NOMO-1 treated with DMSO at 0.1 percent for 48 hours (cell line): Measurements from ENCODE around the gene CACNA1S.

Experiments used
- DNase-seq: peaks from one replicate; lab custom pipeline; 2025; ENCODE audit not compliant: unreplicated experiment; lab: John Stamatoyannopoulos, UW

CACNA1S gene

DNA sequence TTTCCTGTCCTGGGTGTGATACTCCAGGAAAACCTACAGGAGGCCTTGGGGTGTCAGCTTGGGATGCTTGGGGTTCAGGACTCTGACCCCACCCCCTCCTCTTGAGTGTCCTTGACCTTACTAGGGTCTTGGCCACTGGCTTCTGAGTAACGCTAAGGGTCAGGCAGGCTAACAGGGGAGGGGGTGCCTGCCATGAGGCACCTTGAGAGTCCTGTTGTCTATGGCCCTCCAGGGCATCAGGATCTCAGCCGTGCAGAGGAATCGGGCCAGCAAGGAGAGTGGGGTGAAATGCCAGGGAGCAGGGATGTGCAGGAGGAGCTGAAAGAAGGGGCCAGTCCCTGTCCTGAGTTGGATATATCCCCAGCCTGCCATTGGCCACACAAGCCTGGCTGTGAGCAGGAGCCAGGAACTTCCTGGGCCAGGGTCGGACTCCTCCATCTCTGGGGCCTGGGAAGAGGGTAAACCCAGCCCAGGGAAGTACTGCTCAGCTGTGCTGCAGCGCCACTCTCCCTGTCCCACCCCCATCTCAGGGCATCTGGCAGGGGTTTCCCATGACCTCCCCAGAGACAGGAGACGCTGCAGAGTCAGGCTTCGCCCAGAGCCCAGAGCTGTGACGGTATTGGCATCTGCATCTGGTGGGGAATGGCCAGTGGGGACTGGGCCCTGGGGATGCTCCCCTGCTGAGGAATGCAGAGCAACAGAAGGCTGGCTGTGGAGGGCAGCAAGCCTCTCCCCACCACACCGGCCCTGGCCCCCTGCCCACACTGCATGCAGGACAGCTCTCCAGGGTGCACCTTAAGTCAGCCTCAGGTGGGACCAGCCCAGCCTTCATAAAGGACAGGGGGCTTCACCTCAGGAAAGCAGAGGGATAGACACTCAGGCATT is 95.0 kb downstream of the CACNA1S start:
- no peak for DNase-seq

- no peak for DNase-seq
Measured at GRCh38 chr1:201016211-201016651, 96.0 kb downstream of the CACNA1S start.

DNA sequence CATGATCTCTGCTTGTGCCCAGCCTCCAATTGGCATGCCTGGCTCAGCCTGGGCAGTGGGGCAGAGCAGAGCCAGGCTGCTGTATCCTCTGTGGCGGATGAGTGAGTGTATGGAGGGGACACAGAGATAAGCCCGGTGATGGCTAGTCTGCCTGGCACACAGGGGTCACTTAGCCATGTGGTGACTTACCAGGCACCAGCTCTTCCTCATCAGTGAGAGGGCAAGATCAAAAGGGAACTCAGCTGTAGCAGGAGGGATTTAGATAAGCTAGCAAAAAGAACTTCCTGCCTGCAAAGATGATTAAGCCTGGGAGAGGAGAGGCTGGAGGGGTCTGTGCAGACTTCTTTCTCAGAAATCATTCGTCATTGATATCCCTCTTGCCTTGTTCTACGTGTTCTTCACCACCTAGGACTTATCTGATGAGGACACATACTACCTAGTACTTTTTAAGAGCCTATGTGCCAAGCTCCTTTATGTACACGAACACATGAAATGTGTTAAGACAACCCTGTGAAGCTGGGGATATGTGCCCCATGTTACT is 96.6 kb downstream of the CACNA1S start:
- peak; percentile 39 for DNase-seq

GRCh38 chr1:201014816-201015200 is 97.4 kb downstream of the CACNA1S start:
- no peak for DNase-seq

DNA sequence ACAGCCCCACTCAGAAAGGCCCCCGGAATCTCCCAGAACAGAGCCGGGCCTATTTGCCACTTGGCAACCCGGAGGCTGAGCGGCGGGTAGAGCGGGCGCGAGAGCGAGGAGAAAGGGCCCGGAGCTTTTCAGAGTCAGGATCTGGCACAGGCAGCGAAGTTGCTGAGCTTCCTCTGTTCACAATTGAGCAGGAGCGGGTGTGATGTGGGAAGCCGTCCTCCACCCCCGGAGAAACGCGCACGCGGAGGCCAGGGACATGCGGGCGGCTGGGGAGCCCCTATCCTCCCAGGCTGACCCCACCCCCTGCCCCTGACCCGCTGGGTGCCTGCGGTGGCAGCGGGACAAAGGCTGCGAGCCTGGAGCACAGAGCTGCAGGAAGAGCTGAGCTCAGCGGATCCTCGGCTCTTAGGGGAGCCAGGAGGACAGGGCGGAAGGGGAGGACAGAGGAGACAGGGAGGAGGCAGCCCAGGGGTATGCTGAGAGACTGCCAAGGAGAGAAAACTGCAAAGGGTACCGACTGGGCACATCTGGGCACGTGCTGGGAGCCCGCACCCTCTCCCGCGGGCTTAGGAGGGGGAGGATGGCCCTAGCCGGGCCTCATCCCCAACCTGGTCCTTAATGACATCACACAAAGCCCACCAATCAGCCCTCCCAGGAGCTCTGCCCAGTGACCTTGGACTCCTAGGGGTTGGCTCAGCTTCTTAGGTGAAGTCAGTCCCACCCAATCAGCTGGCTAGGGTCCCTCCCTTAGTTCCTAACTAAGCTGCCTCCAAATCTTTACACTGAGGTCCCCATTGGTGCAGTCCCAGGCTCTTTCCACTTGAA is 98.0 kb downstream of the CACNA1S start:
- no peak for DNase-seq

- peak; percentile 83 for DNase-seq
Measured at GRCh38 chr1:201013031-201013485, 99.2 kb downstream of the CACNA1S start.

DNA sequence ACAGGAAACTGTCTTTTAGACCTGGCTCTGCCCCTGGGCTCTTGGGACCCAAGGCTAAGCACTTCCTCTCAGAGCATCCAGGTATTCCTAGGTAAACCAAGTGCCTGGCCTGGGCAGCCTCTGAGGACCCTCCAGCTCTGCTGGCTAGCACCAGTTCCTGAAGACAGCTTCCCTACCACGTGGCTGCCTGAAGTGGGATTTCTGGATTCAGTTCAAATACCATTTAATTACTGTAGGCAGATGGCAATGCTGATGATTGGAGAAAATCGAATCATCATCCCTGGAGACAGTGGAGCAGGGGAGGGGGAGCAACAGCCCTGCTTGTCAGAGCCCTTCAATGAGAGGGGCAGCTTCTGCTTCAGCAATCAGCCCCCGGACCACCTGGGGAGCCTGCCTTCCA is 100.6 kb downstream of the CACNA1S start:
- DNase-seq = no peak

DNA sequence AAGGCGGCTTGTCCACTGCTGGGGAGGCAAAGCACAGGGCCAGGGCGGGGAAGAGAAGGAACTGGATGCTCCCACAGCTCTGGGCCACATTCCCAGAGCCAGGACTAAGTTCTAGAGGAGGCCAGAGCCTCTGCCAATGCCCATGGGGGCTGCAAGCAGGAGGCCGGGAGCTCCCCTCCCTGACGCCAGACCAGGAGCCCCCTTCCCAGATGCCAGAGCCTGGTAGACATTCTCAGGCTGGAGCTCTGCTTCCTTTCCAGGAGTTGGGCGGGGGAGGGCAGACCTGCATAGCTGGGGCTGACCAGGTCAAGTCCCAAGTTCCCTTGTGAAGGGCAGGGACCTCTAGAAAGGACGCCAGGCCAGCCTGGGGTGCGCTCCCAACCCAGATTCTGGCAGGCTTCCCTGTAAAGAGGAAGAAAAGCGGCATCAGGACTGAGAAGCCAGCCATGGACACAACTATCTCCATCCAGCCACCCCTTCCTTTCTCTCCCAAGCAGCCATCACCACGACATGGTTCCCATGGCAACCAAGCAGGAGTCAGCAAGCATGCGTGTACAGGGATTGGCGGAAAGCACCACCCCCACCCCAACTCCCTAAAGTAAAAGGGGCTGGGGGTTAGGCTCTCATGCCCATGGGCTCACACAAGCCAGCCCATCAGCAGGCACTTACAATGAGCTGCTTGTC is 102.1 kb downstream of the CACNA1S start:
- no peak for DNase-seq

DNA sequence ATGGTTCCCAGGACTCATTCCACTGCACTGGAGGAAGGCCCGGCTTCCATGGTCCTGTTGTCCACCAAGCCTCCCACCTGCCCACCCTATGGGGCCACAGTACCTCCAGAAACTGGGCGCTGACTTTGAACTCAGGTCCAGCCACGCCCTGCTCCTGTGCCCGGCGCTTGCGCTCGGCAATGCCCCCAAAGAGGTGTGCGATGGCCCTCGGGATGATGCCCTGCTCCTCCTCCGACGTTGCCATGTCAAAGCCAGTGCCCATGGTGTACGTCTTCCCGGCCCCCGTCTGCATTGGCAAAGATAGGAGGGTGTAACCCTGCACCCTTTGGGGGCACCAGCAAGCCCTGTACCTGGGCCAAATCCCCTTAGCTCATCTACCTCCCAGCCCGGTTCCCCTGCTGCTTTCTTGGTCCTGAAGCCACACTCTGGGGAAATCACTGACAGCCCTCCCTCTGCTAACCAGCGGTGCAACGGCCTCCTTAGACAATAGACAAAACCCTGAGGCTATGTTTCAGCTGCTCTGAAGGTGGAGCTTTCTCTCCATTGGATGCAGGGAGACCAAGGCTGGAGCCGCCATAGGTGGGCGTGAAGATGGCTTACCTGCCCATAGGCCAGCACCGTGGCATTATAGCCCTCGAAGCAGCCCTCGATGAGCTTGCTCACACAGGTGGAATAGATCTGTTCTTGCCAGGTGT is 103.4 kb downstream of the CACNA1S start:
- DNase-seq = no peak

- DNase-seq = no peak
Measured at GRCh38 chr1:201007481-201007880, 104.7 kb downstream of the CACNA1S start.

GRCh38 chr1:201006450-201006849 is 105.8 kb downstream of the CACNA1S start:
- DNase-seq = no peak

DNA sequence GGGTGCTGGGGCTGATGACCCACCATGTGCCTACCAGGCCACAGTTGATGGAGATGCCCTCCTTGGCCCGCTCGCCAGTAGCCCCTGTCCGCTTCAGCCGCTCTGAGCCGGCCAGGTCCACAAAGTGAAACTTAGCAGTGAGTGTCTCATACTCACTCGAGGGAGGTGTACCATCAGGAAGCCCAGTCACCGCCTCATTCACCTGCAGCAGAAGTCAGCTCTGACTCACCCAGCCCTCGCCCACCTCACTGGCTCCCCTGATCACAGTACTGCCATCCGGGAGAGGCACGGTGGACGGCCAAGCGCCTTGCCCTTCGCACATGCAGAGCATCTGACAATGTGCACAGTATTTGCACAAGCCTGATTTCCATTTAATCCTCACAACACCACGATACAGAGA is 107.5 kb downstream of the CACNA1S start:
- no peak for DNase-seq

- DNase-seq = no peak
Measured at GRCh38 chr1:201004154-201004553, 108.1 kb downstream of the CACNA1S start.

GRCh38 chr1:201002510-201002909 is 109.7 kb downstream of the CACNA1S start:
- no peak for DNase-seq

GRCh38 chr1:201001962-201002361 is 110.3 kb downstream of the CACNA1S start:
- DNase-seq = no peak

DNA sequence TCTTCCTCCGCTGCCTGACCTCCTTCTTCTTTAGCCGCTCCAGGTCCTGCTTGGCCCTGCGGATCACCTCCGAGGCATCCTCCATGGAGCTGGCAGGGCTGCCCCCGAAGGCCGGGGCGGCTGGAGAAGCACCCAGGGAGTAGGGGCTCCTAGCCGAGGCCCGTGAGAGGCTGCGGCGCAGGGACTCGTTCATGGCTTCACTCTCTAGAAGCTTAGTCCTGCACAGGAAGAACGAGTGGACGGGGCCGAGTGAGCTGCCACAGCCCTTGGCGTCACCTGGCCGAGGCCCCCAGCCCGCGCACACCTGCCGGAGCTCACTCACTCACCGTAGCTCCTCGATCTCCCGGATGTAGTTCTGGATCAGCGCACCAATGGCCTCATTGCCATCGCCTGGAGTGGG is 111.8 kb downstream of the CACNA1S start:
- DNase-seq = no peak

DNA sequence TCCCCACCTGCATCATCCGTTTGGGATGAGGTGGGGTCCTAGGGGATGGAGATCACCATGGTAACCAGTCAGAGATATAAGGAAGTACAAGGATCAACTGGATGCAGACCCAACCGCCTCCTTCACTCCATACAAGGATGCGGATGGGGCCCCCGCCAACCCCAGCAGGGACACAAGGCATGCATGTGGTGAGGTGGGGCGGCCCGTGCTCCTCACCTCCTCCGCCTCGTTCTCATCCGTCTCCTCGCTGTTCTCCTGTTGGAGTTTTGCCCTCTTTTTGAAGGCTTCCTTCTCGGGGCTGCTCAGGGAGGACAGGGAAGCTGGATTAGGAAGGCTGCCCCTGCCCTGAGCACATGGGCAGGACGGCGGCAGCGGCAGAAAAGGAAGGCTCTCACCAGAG is 112.6 kb downstream of the CACNA1S start:
- no peak for DNase-seq

- DNase-seq = no peak
Measured at GRCh38 chr1:200998323-200998722, 113.9 kb downstream of the CACNA1S start.

DNA sequence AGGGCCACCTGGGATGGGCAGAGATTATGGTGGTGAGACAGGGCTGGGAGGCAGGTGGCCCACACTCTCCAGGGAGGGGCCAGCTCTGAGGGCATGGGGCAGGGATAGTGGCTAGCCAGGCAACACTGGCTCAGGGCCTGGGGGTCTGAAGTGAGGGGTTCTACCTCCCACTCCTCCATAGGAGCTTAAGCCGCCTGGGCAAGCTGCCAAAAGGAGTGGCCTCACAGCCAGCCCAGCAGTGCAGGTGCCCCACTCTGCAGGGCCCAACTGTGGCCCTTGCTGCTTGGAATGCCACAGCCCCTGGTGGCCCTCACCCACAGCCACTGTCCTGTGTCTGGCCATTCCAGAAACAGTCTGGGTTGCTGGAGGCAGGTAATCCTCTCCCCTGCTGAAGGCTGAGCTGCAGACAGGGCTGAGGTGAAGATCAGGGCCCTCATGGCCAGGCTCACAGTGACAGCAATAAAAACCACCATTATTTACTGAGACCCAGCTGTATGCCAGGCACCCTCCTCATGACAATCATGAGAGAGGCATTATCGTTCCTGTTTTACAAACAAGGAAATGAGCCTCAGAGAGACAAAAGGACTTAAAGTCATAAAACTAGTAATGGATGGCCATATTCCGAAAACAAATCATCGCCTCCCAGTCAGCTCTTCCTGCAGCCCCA is 119.7 kb downstream of the CACNA1S start:
- DNase-seq = no peak

- no peak for DNase-seq
Measured at GRCh38 chr1:200991097-200991614, 121.1 kb downstream of the CACNA1S start.
